KOPT-K1 (cell line): ENCODE measurements around the gene KIAA0753.

Experiments used
- H3K27ac ChIP-seq: fragments of 200-600 bp; sonication (generic); 2 replicates; pipeline ENCODE4 v1.5.1; 2016; ENCODE audit warnings: antibody characterized with exemption, mild to moderate bottlenecking, low read depth, low read length; ENCODE audit not compliant: poor library complexity, severe bottlenecking
- H3K36me3 ChIP-seq: fragments of 200-600 bp; sonication (generic); 2 replicates; pipeline ENCODE4 v1.5.1; 2017; ENCODE audit warnings: antibody characterized with exemption, mild to moderate bottlenecking, low read length, moderate library complexity; ENCODE audit not compliant: insufficient read depth
- H3K9me3 ChIP-seq: fragments of 200-600 bp; sonication (generic); 2 replicates; pipeline ENCODE4 v1.5.1; 2017; ENCODE audit warnings: antibody characterized with exemption, low read length, mild to moderate bottlenecking; ENCODE audit not compliant: insufficient read depth, poor library complexity, severe bottlenecking

The KIAA0753 gene

GRCh38 chr17:6528557-6528956 lies 112.0 kb downstream of the KIAA0753 start:
- H3K9me3 ChIP-seq = no peaks in the 10 kb centered on the region
- no peak overlapping the region for H3K27ac ChIP-seq
- H3K36me3 ChIP-seq = no peaks in the 10 kb centered on the region
